HEK293 (cell line): Measurements from ENCODE around the gene CCNY.
A peak's percentile ranks its signal among the peaks of the same experiment; 100 is the strongest.

Source experiments
- CTCF ChIA-PET: fragments of 350-600 bp; formaldehyde crosslinking; extraction: SDS; loops from one replicate; lab custom pipeline; 2021; ENCODE audit warnings: antibody characterized with exemption; lab: Yijun Ruan, JAX
- POLR2A ChIA-PET: fragments of 300-600 bp; formaldehyde crosslinking; extraction: SDS; loops from one replicate; lab custom pipeline; 2020; ENCODE audit warnings: antibody characterized with exemption, inconsistent platforms; lab: Yijun Ruan, JAX
- H3K27ac ChIP-seq: fragments of 200-500 bp; sonication (Bioruptor generic); 2 replicates; pipeline ENCODE4 v1.5.1; 2014; ENCODE audit warnings: low read depth, low read length, control low read depth, inconsistent platforms; ENCODE audit errors: extremely low read depth
- H3K36me3 ChIP-seq, 2 experiments: fragments of 200-500 bp in 1 of 2; sonication (Bioruptor generic) in 1 of 2; 1 replicate in 1 of 2; 2 replicates in 1 of 2; pipeline ENCODE4 v1.5.1; 2014 to 2017; ENCODE audit warnings: inconsistent platforms in 2 of 2, low read length in 2 of 2; ENCODE audit not compliant: control insufficient read depth in 2 of 2, insufficient read depth in 1 of 2
- H3K4me1 ChIP-seq: fragments of 200-500 bp; sonication (Bioruptor generic); 2 replicates; pipeline ENCODE4 v1.5.1; 2014; ENCODE audit warnings: mild to moderate bottlenecking, low read length, inconsistent platforms; ENCODE audit not compliant: control insufficient read depth, insufficient read depth
- H3K4me3 ChIP-seq: 2 replicates; pipeline ENCODE4 v1.5.1; 2011; ENCODE audit warnings: low read depth, mild to moderate bottlenecking, control low read depth, low read length, moderate library complexity
- H3K9me3 ChIP-seq: fragments of 200-500 bp; sonication (Bioruptor generic); 2 replicates; pipeline ENCODE4 v1.5.1; 2014; ENCODE audit warnings: low read depth, low read length, inconsistent platforms; ENCODE audit not compliant: control insufficient read depth, insufficient read depth
- AEBP2 ChIP-seq: fragments of 450-650 bp; formaldehyde crosslinking; IDR thresholded peaks from 2 replicates; pipeline ENCODE4 v1.5.1; 2016; ENCODE audit warnings: missing biosample characterization, missing genetic modification characterization, borderline replicate concordance
- HOXA7 ChIP-seq: sonication (generic); formaldehyde crosslinking; IDR thresholded peaks from 2 replicates; pipeline ENCODE4 v1.8.1; 2022; ENCODE audit warnings: missing genetic modification reagents, borderline replicate concordance
- KLF10 ChIP-seq: fragments of 450-650 bp; IDR thresholded peaks from 2 replicates; pipeline ENCODE4 v1.5.1; 2018; ENCODE audit warnings: missing biosample characterization, mild to moderate bottlenecking, missing genetic modification characterization
- KLF16 ChIP-seq: fragments of 450-650 bp; formaldehyde crosslinking; IDR thresholded peaks from 2 replicates; pipeline ENCODE4 v1.5.1; 2017; ENCODE audit warnings: missing biosample characterization, missing genetic modification characterization
- OSR2 ChIP-seq: fragments of 450-650 bp; formaldehyde crosslinking; IDR thresholded peaks from 2 replicates; pipeline ENCODE4 v1.5.1; 2016; ENCODE audit warnings: missing biosample characterization, missing genetic modification characterization
- PRDM2 ChIP-seq: fragments of 450-650 bp; formaldehyde crosslinking; IDR thresholded peaks from 2 replicates; pipeline ENCODE4 v1.5.1; 2016; ENCODE audit warnings: missing biosample characterization, missing genetic modification characterization, borderline replicate concordance
- REPIN1 ChIP-seq: fragments of 450-650 bp; formaldehyde crosslinking; IDR thresholded peaks from 2 replicates; pipeline ENCODE4 v1.5.1; 2017; ENCODE audit warnings: missing biosample characterization, missing genetic modification characterization, low read depth
- SCRT1 ChIP-seq: fragments of 450-650 bp; formaldehyde crosslinking; IDR thresholded peaks from 2 replicates; pipeline ENCODE4 v1.5.1; 2016; ENCODE audit warnings: missing biosample characterization, missing genetic modification characterization, borderline replicate concordance
- SP7 ChIP-seq: fragments of 450-650 bp; formaldehyde crosslinking; IDR thresholded peaks from 2 replicates; pipeline ENCODE4 v1.5.1; 2016; ENCODE audit warnings: missing biosample characterization, missing genetic modification characterization
- WT1 ChIP-seq: fragments of 450-650 bp; formaldehyde crosslinking; IDR thresholded peaks from 2 replicates; pipeline ENCODE4 v1.5.1; 2016; ENCODE audit warnings: missing biosample characterization, missing genetic modification characterization
- ZBTB17 ChIP-seq: fragments of 450-650 bp; formaldehyde crosslinking; IDR thresholded peaks from 2 replicates; pipeline ENCODE4 v1.5.1; 2016; ENCODE audit warnings: missing biosample characterization, missing genetic modification characterization
- ZBTB20 ChIP-seq: fragments of 450-650 bp; formaldehyde crosslinking; IDR thresholded peaks from 2 replicates; pipeline ENCODE4 v1.5.1; 2016; ENCODE audit warnings: missing biosample characterization, missing genetic modification characterization
- ZBTB26 ChIP-seq: fragments of 450-650 bp; formaldehyde crosslinking; optimal IDR thresholded peaks from 2 replicates; pipeline ENCODE3; 2016; ENCODE audit warnings: missing biosample characterization, mild to moderate bottlenecking, missing genetic modification characterization
- ZNF16 ChIP-seq: fragments of 450-650 bp; formaldehyde crosslinking; IDR thresholded peaks from 2 replicates; pipeline ENCODE4 v1.5.1; 2016; ENCODE audit warnings: low read depth, missing biosample characterization, missing genetic modification characterization
- ZNF211 ChIP-seq: fragments of 450-650 bp; formaldehyde crosslinking; IDR thresholded peaks from 2 replicates; pipeline ENCODE4 v1.5.1; 2016; ENCODE audit warnings: low read depth, missing biosample characterization, missing genetic modification characterization
- ZNF274 ChIP-seq, 2 experiments: fragments of 200-500 bp in 1 of 2; fragments of 450-650 bp in 1 of 2; sonication (Bioruptor generic) in 1 of 2; formaldehyde crosslinking in 1 of 2; IDR thresholded peaks; 2 replicates each; pipeline versions ENCODE4 v1.5.1 to v1.6.1; 2014 to 2016; ENCODE audit warnings: borderline replicate concordance in 1 of 2, inconsistent platforms in 1 of 2, low read length in 1 of 2, missing biosample characterization in 1 of 2, missing genetic modification characterization in 1 of 2
- ZNF341 ChIP-seq: fragments of 450-650 bp; formaldehyde crosslinking; IDR thresholded peaks from 2 replicates; pipeline ENCODE4; 2016; ENCODE audit warnings: low read depth, missing biosample characterization, missing genetic modification characterization
- ZNF530 ChIP-seq: fragments of 450-650 bp; formaldehyde crosslinking; IDR thresholded peaks from 2 replicates; pipeline ENCODE4 v1.5.1; 2016; ENCODE audit warnings: low read depth, missing biosample characterization, missing genetic modification characterization
- ZNF629 ChIP-seq: fragments of 450-650 bp; formaldehyde crosslinking; IDR thresholded peaks from 2 replicates; pipeline ENCODE4 v1.5.1; 2017; ENCODE audit warnings: missing biosample characterization, missing genetic modification characterization
- ZNF658 ChIP-seq: fragments of 450-650 bp; formaldehyde crosslinking; IDR thresholded peaks from 2 replicates; pipeline ENCODE4; 2016; ENCODE audit warnings: missing biosample characterization, missing genetic modification characterization
- ZSCAN16 ChIP-seq: fragments of 450-650 bp; formaldehyde crosslinking; IDR thresholded peaks from 2 replicates; pipeline ENCODE4 v1.5.1; 2016; ENCODE audit warnings: missing biosample characterization, missing genetic modification characterization

The CCNY gene

GRCh38 chr10:35349389-35349915, 13.1 kb downstream of the CCNY start:
- no peak overlapping the region for H3K4me3 ChIP-seq
- peaks cover 18% of the 10 kb centered on the region for H3K4me1 ChIP-seq
- POLR2A ChIA-PET: no interaction called here
- no peak overlapping the region for H3K27ac ChIP-seq
- TF ChIP-seq PRDM2 (tag by site-specific recombination) (no peak), ZBTB17 (tag by site-specific recombination) (no peak), AEBP2 (tag by site-specific recombination) (no peak), REPIN1 (no peak), ZNF530 (no peak), OSR2 (no peak), SCRT1 (tag by site-specific recombination) (no peak), ZSCAN16 (tag by site-specific recombination) (no peak), ZNF658 (tag by site-specific recombination) (no peak), WT1 (tag by site-specific recombination) (no peak), ZNF16 (tag by site-specific recombination) (no peak), ZNF341 (no peak), SP7 (tag by site-specific recombination) (no peak), ZBTB20 (tag by site-specific recombination) (no peak), KLF16 (tag by site-specific recombination) (no peak), ZBTB26 (tag by site-specific recombination) (no peak), ZNF629 (tag by site-specific recombination) (no peak), ZNF211 (no peak)
- no peaks in the 10 kb centered on the region for H3K36me3 ChIP-seq
- H3K9me3 ChIP-seq: no peaks in the 10 kb centered on the region
- CTCF ChIA-PET: interaction anchor here (0.7 to 1.0 kb wide), 2 partner anchors 213 to 1401 kb away, joined by 3 to 5 read pairs; no protein-coding TSS in a partner anchor

- H3K4me1 ChIP-seq: peaks cover 18% of the 10 kb centered on the region
- CTCF ChIA-PET: no interaction called here
- H3K27ac ChIP-seq: no peak overlapping the region
- no peak for TF ChIP-seq ZNF274 (IDR thresholded peaks at IDR 0.05; ENCODE audit: low read length)
- no peak for TF ChIP-seq ZNF274 (tag by site-specific recombination; IDR thresholded peaks at IDR 0.05; ENCODE audit: borderline replicate concordance)
- peak; percentile 75 for TF ChIP-seq SP7 (tag by site-specific recombination)
- no peak for TF ChIP-seq KLF10 (tag by site-specific recombination)
- no peak for TF ChIP-seq HOXA7 (CRISPR knock-in tag)
- POLR2A ChIA-PET: no interaction called here
- H3K4me3 ChIP-seq: no peak overlapping the region
- H3K9me3 ChIP-seq: no peaks in the 10 kb centered on the region
- no peaks in the 10 kb centered on the region for H3K36me3 ChIP-seq
These were observed 14.7 kb downstream of the CCNY start for GRCh38 chr10:35351021-35351420.
